ENCODE measurements around the gene ACKR3.

DNA sequence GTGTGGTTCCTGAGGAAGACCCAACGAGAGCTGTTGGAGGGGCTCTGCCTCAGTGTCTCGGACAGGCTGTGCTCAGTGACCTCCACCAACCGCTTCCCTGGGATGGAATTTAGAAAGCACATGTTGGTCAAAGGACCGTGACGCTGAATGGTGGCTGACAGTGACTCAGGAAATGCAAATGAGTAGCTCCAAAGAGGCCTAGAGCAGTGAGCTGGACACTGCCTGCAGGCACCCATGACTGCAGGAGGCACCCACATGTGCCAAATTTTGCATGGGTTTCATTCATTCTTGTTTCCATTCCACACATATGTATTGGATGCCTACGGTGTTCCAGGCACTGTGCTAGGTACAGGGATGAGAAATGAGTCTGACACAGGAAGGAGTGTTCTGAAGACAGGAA, 46.4 kb downstream of the ACKR3 start:
- TF ChIP-seq POLR2A (IDR thresholded peaks at IDR 0.05), result no peak
- TF ChIP-seq, protein P1, sequence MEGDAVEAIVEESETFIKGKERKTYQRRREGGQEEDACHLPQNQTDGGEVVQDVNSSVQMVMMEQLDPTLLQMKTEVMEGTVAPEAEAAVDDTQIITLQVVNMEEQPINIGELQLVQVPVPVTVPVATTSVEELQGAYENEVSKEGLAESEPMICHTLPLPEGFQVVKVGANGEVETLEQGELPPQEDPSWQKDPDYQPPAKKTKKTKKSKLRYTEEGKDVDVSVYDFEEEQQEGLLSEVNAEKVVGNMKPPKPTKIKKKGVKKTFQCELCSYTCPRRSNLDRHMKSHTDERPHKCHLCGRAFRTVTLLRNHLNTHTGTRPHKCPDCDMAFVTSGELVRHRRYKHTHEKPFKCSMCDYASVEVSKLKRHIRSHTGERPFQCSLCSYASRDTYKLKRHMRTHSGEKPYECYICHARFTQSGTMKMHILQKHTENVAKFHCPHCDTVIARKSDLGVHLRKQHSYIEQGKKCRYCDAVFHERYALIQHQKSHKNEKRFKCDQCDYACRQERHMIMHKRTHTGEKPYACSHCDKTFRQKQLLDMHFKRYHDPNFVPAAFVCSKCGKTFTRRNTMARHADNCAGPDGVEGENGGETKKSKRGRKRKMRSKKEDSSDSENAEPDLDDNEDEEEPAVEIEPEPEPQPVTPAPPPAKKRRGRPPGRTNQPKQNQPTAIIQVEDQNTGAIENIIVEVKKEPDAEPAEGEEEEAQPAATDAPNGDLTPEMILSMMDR (IDR thresholded peaks at IDR 0.05), result no peak
- no peak for TF ChIP-seq POLR2AphosphoS5 (IDR thresholded peaks at IDR 0.05; ENCODE audit: insufficient read depth in 1 of 2, low read depth in 1 of 2)

Measured in vagina (tissue), 2 donors.